IMR-90 (cell line): ENCODE measurements around the gene SV2A.

Experiments used
- BHLHE40 ChIP-seq: fragments of 150-350 bp; IDR thresholded peaks from 2 replicates; pipeline ENCODE4 v1.6.1; 2016; ENCODE audit warnings: mild to moderate bottlenecking, low read depth, low read length
- MAZ ChIP-seq: IDR thresholded peaks from 2 replicates; pipeline ENCODE4 v1.6.1; 2012; ENCODE audit warnings: low read depth, mild to moderate bottlenecking, low read length, improper control_type of control experiment, moderate library complexity, borderline replicate concordance
- POLR2A ChIP-seq: IDR thresholded peaks from 2 replicates; pipeline ENCODE4 v1.6.1; 2012; ENCODE audit warnings: mild to moderate bottlenecking, low read depth, low read length
- RFX5 ChIP-seq: IDR thresholded peaks from 2 replicates; pipeline ENCODE4 v1.8.0; 2012; ENCODE audit warnings: low read depth, mild to moderate bottlenecking, low read length, moderate library complexity
- TF ChIP-seq, protein P1 (sequence below): conservative IDR thresholded peaks from 2 replicates; pipeline ENCODE4 v1.5.1; 2012; ENCODE audit warnings: mild to moderate bottlenecking, low read depth, low read length, improper control_type of control experiment

DNA sequence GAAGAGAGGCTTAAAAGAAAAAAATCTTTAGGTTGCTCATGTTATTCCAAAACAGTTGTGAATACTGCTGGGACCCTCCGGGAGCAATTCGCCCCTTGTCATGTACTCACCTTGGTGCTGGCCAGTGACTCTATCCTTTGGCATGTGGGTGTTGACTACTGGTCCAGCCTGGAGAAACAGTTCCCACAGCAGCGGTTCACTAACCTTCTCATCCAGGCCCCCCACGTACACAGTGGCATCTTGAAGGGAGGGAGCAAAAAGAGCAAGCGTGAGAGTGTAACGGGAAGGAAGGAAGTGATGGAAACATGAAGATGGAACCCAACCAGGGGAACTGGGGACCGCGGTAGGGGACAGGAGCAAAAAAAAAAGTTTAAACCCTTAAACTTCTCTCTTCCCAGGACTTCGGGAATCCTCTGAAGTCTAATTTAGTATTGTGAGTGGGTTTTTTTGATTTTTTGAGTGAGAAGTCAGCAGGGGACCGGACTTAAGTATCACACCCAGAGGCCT is 9.5 kb upstream of the SV2A start:
- TF ChIP-seq POLR2A (no peak), BHLHE40 (no peak), MAZ (no peak), RFX5 (no peak)
- TF ChIP-seq, protein P1, sequence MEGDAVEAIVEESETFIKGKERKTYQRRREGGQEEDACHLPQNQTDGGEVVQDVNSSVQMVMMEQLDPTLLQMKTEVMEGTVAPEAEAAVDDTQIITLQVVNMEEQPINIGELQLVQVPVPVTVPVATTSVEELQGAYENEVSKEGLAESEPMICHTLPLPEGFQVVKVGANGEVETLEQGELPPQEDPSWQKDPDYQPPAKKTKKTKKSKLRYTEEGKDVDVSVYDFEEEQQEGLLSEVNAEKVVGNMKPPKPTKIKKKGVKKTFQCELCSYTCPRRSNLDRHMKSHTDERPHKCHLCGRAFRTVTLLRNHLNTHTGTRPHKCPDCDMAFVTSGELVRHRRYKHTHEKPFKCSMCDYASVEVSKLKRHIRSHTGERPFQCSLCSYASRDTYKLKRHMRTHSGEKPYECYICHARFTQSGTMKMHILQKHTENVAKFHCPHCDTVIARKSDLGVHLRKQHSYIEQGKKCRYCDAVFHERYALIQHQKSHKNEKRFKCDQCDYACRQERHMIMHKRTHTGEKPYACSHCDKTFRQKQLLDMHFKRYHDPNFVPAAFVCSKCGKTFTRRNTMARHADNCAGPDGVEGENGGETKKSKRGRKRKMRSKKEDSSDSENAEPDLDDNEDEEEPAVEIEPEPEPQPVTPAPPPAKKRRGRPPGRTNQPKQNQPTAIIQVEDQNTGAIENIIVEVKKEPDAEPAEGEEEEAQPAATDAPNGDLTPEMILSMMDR, result no peak
